ENCODE results near the gene DCXR. TPM values are rescaled to one million over a fixed set of nuclear protein-coding genes. Genes with fewer than 3 reads are reported as not detected.

DCXR gene
- total RNA-seq, 1 experiment from 2014 or later: 111 TPM

DNA sequence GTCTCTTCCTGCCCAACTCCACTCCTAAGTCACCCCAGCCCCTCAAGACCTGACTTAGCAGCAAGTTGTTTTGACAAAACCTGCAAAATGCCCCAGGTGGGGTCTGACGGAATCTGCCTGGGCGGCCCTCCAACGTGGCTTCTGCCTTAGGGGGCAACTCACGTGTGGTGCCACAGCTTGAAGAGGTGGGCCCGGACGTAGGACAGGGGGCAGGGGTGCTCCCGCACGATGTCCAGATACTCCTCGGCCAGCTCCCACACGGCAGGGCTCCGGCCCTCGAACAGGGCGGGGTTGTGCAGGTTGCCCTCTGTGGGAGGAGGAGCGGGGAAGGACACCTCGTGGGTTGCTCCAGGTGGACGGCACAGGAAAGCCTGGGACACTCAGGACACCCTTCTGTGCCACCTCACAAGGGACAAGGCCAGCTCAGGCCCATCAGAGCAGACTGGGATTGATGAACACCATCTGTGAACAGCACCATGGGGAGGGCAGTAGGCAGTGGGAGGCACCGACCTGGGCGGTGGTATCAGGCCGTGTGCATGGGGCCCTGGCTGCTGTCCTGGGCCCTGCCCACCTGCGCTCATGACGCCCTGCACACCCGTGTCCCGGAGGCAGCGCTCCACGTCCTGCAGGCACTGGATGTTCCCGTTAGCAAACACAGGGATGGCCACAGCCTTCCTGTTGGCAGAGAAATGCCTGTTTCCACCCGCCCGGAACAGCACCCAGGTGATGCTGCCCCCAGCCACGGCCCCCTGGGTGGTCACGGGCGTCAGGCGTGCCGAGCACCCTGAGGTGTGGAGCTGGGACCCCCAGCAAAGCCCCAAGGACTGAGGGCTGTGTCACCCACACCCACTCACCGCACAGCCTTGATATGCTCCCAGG is 23.8 kb upstream of the DCXR start:
- ChIA-PET CTCF (no interaction called here), POLR2A (interaction anchor here (1.0 kb wide), 1 partner anchor 24 kb away, joined by 3 read pairs; the partner anchor contains the start of gene DCXR)
- Mint-ChIP-seq H3K4me3 (ENCODE audit: unreplicated experiment) (no peak overlapping the region), H3K4me1 (ENCODE audit: insufficient read depth, unreplicated experiment) (no peaks in the 10 kb centered on the region), H3K27me3 (ENCODE audit: insufficient read depth, unreplicated experiment) (no peaks in the 10 kb centered on the region), H3K36me3 (ENCODE audit: insufficient read depth, unreplicated experiment) (peaks cover 33% of the 10 kb centered on the region), H3K27ac (ENCODE audit: low read depth, unreplicated experiment) (no peak overlapping the region), H3K9me3 (ENCODE audit: unreplicated experiment) (no peaks in the 10 kb centered on the region)
- no peak for DNase-seq (ENCODE audit: unreplicated experiment)
- intact Hi-C loops (cut with micrococcal nuclease): no loop called here
- TF ChIP-seq, protein P1, sequence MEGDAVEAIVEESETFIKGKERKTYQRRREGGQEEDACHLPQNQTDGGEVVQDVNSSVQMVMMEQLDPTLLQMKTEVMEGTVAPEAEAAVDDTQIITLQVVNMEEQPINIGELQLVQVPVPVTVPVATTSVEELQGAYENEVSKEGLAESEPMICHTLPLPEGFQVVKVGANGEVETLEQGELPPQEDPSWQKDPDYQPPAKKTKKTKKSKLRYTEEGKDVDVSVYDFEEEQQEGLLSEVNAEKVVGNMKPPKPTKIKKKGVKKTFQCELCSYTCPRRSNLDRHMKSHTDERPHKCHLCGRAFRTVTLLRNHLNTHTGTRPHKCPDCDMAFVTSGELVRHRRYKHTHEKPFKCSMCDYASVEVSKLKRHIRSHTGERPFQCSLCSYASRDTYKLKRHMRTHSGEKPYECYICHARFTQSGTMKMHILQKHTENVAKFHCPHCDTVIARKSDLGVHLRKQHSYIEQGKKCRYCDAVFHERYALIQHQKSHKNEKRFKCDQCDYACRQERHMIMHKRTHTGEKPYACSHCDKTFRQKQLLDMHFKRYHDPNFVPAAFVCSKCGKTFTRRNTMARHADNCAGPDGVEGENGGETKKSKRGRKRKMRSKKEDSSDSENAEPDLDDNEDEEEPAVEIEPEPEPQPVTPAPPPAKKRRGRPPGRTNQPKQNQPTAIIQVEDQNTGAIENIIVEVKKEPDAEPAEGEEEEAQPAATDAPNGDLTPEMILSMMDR (IDR thresholded peaks at IDR 0.05; ENCODE audit: unreplicated experiment): no peak
- BruUV-seq (replicated peaks): no TSS peak

DNA sequence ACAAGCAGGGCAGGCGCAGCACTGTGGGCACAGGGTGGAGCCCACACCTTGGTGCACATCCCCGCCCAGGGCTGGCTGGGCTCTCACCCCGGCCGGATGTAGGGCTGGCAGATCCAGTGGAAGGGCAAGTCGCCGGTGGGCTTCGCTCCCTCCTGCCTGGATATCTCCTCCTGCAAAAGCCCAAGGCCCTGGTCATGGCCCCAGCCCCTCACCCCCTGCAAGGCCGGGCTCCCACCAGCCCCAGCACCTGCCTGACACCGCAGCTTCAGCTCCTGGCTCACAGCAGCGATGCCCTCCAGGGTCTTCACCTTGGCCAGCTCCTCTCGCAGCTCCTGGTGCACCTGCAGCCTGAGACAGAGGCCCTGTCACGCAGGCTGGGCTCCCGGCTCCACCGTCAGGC is 23.1 kb upstream of the DCXR start:
- no peak overlapping the region for H3K27ac Mint-ChIP-seq (ENCODE audit: low read depth, unreplicated experiment)
- TF ChIP-seq, protein P1 (IDR thresholded peaks at IDR 0.05; ENCODE audit: unreplicated experiment): no peak
- no peak overlapping the region for H3K4me3 Mint-ChIP-seq (ENCODE audit: unreplicated experiment)
- no peaks in the 10 kb centered on the region for H3K9me3 Mint-ChIP-seq (ENCODE audit: unreplicated experiment)
- ChIA-PET CTCF (interaction anchor here (1.2 kb wide), 1 partner anchor 10 kb away, joined by 3 read pairs; no protein-coding TSS in a partner anchor), POLR2A (interaction anchor here (1.2 kb wide), 1 partner anchor 15 kb away, joined by 3 read pairs; no protein-coding TSS in a partner anchor)
- no peak for DNase-seq (ENCODE audit: unreplicated experiment)
- no peaks in the 10 kb centered on the region for H3K4me1 Mint-ChIP-seq (ENCODE audit: insufficient read depth, unreplicated experiment)
- H3K27me3 Mint-ChIP-seq (ENCODE audit: insufficient read depth, unreplicated experiment): no peaks in the 10 kb centered on the region
- no TSS peak for BruUV-seq (replicated peaks)
- intact Hi-C loops (cut with micrococcal nuclease): no loop called here
- H3K36me3 Mint-ChIP-seq (ENCODE audit: insufficient read depth, unreplicated experiment): peaks cover 40% of the 10 kb centered on the region

DNA sequence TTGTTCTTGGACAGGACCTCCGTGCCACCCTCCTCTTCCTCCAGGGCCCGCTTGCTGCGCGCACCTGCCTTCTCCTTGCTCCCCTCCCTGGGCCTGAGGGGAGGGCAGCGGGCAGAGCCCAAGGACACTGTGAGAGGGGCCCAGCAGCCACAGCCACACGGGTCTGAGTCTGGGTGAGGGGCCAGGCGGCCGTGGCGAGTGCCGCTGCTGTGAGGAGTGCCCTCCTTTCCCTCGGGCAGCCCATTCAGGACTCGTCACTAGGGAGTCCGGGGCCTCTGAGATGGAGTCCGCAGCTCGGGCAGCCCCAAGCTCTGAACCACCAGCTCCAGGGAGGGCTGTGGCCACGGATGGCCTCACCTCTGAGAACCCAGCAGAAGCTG is 22.5 kb upstream of the DCXR start:
- Mint-ChIP-seq H3K27ac (ENCODE audit: low read depth, unreplicated experiment) (no peak overlapping the region), H3K9me3 (ENCODE audit: unreplicated experiment) (no peaks in the 10 kb centered on the region), H3K36me3 (ENCODE audit: insufficient read depth, unreplicated experiment) (peaks cover 43% of the 10 kb centered on the region), H3K4me3 (ENCODE audit: unreplicated experiment) (no peak overlapping the region), H3K4me1 (ENCODE audit: insufficient read depth, unreplicated experiment) (no peaks in the 10 kb centered on the region), H3K27me3 (ENCODE audit: insufficient read depth, unreplicated experiment) (no peaks in the 10 kb centered on the region)
- ChIA-PET CTCF (interaction anchor here (1.2 kb wide), 1 partner anchor 9 kb away, joined by 3 read pairs; no protein-coding TSS in a partner anchor), POLR2A (interaction anchor here (0.6 to 1.2 kb wide), 2 partner anchors 16 to 45 kb away, joined by 3 read pairs; no protein-coding TSS in a partner anchor)
- no peak for DNase-seq (ENCODE audit: unreplicated experiment)
- BruUV-seq (replicated peaks): no TSS peak
- intact Hi-C loops (cut with micrococcal nuclease): no loop called here
- TF ChIP-seq, protein P1 (IDR thresholded peaks at IDR 0.05; ENCODE audit: unreplicated experiment): no peak

DNA sequence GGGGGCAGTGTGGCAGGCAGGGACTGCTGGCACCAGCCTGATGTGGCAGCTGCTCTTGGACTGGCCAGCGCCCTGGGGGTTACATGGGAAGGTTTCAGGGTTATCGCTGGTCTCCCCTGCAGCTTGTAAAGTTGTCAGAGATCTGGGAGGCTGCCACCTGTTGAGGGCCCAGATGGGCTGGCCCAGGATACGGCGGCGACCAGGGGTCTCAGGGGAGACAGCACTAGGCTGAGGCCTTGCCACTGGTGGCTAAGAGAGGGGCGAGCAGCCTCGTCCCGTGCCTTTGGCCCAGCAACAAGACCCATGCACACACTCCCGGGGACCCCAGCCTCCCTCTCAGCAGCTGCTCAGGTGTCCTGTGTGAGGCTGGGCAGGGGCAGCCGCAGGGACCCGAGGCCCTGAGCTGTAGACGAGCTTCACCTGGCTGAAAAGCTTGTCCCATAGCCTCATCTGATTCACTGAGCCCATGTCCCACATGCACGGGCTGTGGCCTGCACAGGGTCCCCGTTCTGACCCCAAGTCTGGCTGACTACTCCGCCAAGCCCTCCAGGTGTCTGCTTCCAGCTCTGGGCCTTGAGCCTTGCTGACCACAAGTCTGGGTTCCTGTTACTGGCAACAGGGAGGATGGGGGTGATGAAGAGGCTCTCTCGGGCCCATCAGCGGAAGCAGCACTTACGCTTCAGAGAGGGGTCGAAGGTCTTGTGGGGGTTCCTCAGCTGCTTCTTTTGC is 21.9 kb upstream of the DCXR start:
- Mint-ChIP-seq H3K9me3 (ENCODE audit: unreplicated experiment) (no peaks in the 10 kb centered on the region), H3K4me3 (ENCODE audit: unreplicated experiment) (no peak overlapping the region), H3K27me3 (ENCODE audit: insufficient read depth, unreplicated experiment) (no peaks in the 10 kb centered on the region), H3K4me1 (ENCODE audit: insufficient read depth, unreplicated experiment) (no peaks in the 10 kb centered on the region), H3K36me3 (ENCODE audit: insufficient read depth, unreplicated experiment) (peaks cover 49% of the 10 kb centered on the region), H3K27ac (ENCODE audit: low read depth, unreplicated experiment) (no peak overlapping the region)
- CTCF ChIA-PET: interaction anchor here (1.2 kb wide), 1 partner anchor 9 kb away, joined by 3 read pairs; no protein-coding TSS in a partner anchor
- intact Hi-C loops (cut with micrococcal nuclease): no loop called here
- DNase-seq (ENCODE audit: unreplicated experiment): no peak
- POLR2A ChIA-PET: interaction anchor here (0.5 to 1.2 kb wide), 3 partner anchors 17 to 46 kb away, joined by 3 read pairs; no protein-coding TSS in a partner anchor
- BruUV-seq (replicated peaks): no TSS peak
- TF ChIP-seq, protein P1 (IDR thresholded peaks at IDR 0.05; ENCODE audit: unreplicated experiment): no peak
